ENCODE measurements around the gene DGKI.

The DGKI gene

GRCh38 chr7:137871170-137871915 is 24.6 kb upstream of the DGKI start:
- DNase-seq: no peak

- no peak for DNase-seq
Observed at GRCh38 chr7:137870684-137871083, 23.9 kb upstream of the DGKI start.

GRCh38 chr7:137870078-137870477 is 23.3 kb upstream of the DGKI start:
- DNase-seq: no peak

GRCh38 chr7:137869260-137869659 is 22.5 kb upstream of the DGKI start:
- no peak for DNase-seq

- DNase-seq: no peak
Observed at GRCh38 chr7:137867289-137867688, 20.5 kb upstream of the DGKI start.

- no peak for DNase-seq
Observed at GRCh38 chr7:137865764-137866163, 19.0 kb upstream of the DGKI start.

- DNase-seq: no peak
Observed at GRCh38 chr7:137862964-137863363, 16.2 kb upstream of the DGKI start.

- DNase-seq: no peak
Observed at GRCh38 chr7:137862358-137862757, 15.6 kb upstream of the DGKI start.

- DNase-seq: no peak
Observed at GRCh38 chr7:137860542-137860941, 13.8 kb upstream of the DGKI start.

GRCh38 chr7:137853053-137853452 is 6.3 kb upstream of the DGKI start:
- no peak for DNase-seq

GRCh38 chr7:137852108-137852507 is 5.3 kb upstream of the DGKI start:
- DNase-seq: no peak

GRCh38 chr7:137850972-137851945 is 4.5 kb upstream of the DGKI start:
- DNase-seq: no peak

GRCh38 chr7:137850571-137850970 is 3.8 kb upstream of the DGKI start:
- no peak for DNase-seq

GRCh38 chr7:137848095-137848494 is 1.3 kb upstream of the DGKI start:
- DNase-seq: peak; percentile 33

- no peak for DNase-seq
Observed at GRCh38 chr7:137847568-137848050, 835 bp upstream of the DGKI start.

- peak; percentile 69 for DNase-seq
Observed at GRCh38 chr7:137846549-137846826, 286 bp downstream of the DGKI start.

GRCh38 chr7:137844677-137845425 is 1.9 kb downstream of the DGKI start:
- no peak for DNase-seq

GRCh38 chr7:137839903-137840779 is 6.6 kb downstream of the DGKI start:
- DNase-seq: peak; percentile 9

- DNase-seq: no peak
Observed at GRCh38 chr7:137838706-137839315, 8.0 kb downstream of the DGKI start.

GRCh38 chr7:137836541-137836940 is 10.2 kb downstream of the DGKI start:
- DNase-seq: no peak

- DNase-seq: no peak
Observed at GRCh38 chr7:137836113-137836509, 10.7 kb downstream of the DGKI start.
